ENCODE results near the gene HMG20B. TPM values are rescaled to one million over a fixed set of nuclear protein-coding genes. Genes with fewer than 3 reads are reported as not detected.

The HMG20B gene
- total RNA-seq, 5 donors from 2014 or later (not counting 1 experiment from before 2014, with no cell fraction given): 38.0 to 81.6 (median 74.7) TPM

DNA sequence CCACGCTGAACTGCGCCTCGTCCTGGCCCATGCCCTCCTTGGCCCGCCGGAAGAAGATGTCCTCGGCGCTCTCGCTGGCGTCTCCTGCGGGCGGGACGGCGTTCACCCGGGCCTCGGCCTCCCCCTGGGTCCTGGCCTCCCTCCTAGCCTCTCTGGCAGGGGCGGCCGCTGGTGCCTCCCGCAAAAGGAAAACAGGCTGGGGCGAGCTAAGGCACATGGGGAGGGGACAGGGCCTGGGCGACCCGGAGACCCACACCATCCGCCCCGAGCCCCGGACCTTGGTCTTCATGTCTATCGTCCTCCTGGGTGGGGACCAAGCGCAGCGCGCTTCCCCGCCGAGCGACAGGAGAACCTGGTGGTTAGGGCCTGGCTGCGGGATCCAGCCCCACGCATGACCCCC, 39.6 kb downstream of the HMG20B start:
- Mint-ChIP-seq H3K9me3 (no peaks in the 10 kb centered on the region), H3K27me3 (no peaks in the 10 kb centered on the region), H3K36me3 (peaks cover 5% of the 10 kb centered on the region), H3K4me1 (peaks cover 12 to 13% (median 13%) of the 10 kb centered on the region in 3 donors), H3K4me3 (no peak overlapping the region), H3K27ac (no peak overlapping the region)
- H3K9me3 ChIP-seq: no peaks in the 10 kb centered on the region
- peaks cover 0 to 8% of the 10 kb centered on the region in 2 experiments for H3K27me3 ChIP-seq (replicated peaks in 1 of 2; ENCODE audit: control insufficient read depth in 2 of 2, extremely low read depth in 1 of 2, insufficient read depth in 2 of 2, low read length in 1 of 2)
- 97% methylated on average over 29 of the region's 33 CpGs for WGBS (ENCODE audit: insufficient coverage)
- no peak for ATAC-seq (replicated peaks in 1 of 4)
- no peak for DNase-seq
- POLR2A ChIA-PET: no interaction called here
- peaks cover 0 to 19% of the 10 kb centered on the region in 2 experiments for H3K4me1 ChIP-seq (ENCODE audit: control insufficient read depth in 1 of 2, extremely low read depth in 1 of 2, insufficient read depth in 2 of 2, low read length in 2 of 2)
- no peak overlapping the region for H3K4me3 ChIP-seq (ENCODE audit: control insufficient read depth in 1 of 2, extremely low read depth in 1 of 2, low read length in 1 of 2)
- CTCF ChIA-PET: no interaction called here
- peaks cover 12 to 21% of the 10 kb centered on the region in 2 donors for H3K36me3 ChIP-seq (ENCODE audit: control insufficient read depth in 2 of 2, extremely low read depth in 1 of 2, insufficient read depth in 1 of 2, low read length in 1 of 2)
- no peak overlapping the region for H3K27ac ChIP-seq (ENCODE audit: low read length)

DNA sequence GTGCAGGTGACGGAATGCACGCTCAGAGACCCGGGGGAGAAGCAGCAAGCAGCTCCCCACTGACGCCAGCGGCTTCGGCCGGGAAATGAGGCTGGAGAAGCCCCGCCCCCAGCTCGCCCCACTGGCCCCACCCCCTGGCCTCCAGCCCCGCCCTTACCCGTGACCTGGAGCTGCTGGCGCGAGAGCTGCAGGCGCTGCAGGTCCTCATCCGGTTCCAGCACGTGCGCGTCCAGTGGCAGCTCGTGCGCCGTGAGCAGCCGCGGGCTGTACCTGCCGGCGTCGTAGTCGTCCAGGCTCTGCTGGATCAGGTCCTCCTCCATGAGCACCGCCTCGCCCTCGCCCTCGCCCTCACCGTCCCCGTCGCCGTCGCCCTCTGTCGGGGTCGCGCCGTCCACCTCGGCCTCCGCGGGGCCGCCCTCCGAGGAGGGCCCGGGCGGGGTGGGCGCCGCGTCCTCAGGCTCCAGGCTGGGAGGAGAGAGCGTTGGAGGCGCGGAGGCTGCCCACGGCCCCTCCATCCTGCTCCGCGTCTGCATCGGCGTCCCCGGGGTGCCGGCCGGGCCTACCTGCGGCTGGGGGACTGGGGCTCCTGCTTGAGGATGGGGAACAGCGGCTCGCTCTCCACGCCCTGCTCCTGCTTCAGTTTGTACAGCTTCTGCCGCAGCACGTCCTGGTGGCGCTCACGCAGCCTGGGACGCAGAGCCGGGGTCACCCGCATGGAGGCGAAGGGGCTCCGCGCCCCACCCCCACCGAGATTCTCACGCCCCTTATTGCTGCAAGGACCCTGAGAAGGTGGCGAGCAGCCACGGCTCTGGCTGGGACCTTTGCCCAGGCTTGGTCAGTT, 40.4 kb downstream of the HMG20B start:
- no peaks in the 10 kb centered on the region for H3K27me3 Mint-ChIP-seq
- no peak overlapping the region for H3K27ac Mint-ChIP-seq
- H3K4me1 Mint-ChIP-seq: peaks cover 11 to 14% (median 13%) of the 10 kb centered on the region in 3 donors
- DNase-seq (no peak), ATAC-seq (replicated peaks in 1 of 4) (no peak)
- H3K36me3 ChIP-seq (ENCODE audit: control insufficient read depth in 2 of 2, extremely low read depth in 1 of 2, insufficient read depth in 1 of 2, low read length in 1 of 2): peaks cover 12 to 23% of the 10 kb centered on the region in 2 donors
- H3K9me3 ChIP-seq: no peaks in the 10 kb centered on the region
- CTCF ChIA-PET: no interaction called here
- 94% methylated on average over 66 of the region's 79 CpGs for WGBS (ENCODE audit: insufficient coverage)
- H3K27ac ChIP-seq (ENCODE audit: low read length): no peak overlapping the region
- peaks cover 6 to 18% of the 10 kb centered on the region in 2 experiments for H3K4me1 ChIP-seq (ENCODE audit: control insufficient read depth in 1 of 2, extremely low read depth in 1 of 2, insufficient read depth in 2 of 2, low read length in 2 of 2)
- no peaks in the 10 kb centered on the region for H3K27me3 ChIP-seq (replicated peaks in 1 of 2; ENCODE audit: control insufficient read depth in 2 of 2, extremely low read depth in 1 of 2, insufficient read depth in 2 of 2, low read length in 1 of 2)
- no peak overlapping the region for H3K4me3 Mint-ChIP-seq
- no peak overlapping the region for H3K4me3 ChIP-seq (ENCODE audit: control insufficient read depth in 1 of 2, extremely low read depth in 1 of 2, low read length in 1 of 2)
- POLR2A ChIA-PET: no interaction called here
- no peaks in the 10 kb centered on the region for H3K9me3 Mint-ChIP-seq
- peaks cover 5% of the 10 kb centered on the region for H3K36me3 Mint-ChIP-seq

DNA sequence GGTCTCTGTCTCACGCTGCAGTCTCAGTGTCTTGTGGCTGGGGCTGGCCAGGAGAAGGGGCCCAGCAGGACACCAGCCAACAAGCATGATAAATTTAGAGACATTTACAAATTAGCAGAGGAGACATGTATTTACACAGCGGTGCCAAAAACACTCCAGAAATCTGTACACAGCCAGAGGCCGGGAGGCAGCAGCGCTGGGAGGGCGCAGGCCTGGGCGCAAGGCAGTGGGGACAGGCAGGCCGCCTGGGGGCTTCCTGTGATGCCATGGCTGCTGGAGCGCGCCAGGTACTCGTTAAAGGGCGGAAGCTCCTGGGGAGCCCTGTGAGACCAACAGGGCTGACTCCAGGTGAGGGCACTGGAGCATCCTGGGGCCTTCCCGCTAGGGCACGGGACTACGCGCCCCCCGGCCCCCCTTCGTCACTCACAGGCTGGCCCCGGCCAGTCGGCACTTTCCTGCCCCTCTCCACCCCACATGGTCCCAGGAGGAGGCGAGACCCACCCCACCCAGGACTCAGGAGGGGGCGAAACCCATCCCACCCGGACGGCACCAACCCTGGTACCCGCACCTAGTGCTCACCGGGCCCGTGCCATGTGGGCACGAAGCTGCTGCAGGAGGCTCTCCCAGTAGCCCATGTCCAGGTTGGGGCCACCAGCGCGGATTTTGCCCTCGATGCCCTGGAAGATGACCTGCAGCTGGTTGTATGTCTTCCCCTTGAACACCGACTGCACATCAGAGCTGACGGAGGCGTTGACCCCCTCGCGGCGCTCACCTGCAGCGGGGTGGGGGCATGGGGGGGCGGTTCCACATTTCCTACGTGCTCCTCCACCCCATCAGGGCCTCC, 41.3 kb downstream of the HMG20B start:
- Histone ChIP-seq H3K27ac (ENCODE audit: low read length) (no peak overlapping the region), H3K4me1 (ENCODE audit: control insufficient read depth in 1 of 2, extremely low read depth in 1 of 2, insufficient read depth in 2 of 2, low read length in 2 of 2) (peaks cover 6 to 13% of the 10 kb centered on the region in 2 experiments), H3K9me3 (no peaks in the 10 kb centered on the region), H3K36me3 (ENCODE audit: control insufficient read depth in 2 of 2, extremely low read depth in 1 of 2, insufficient read depth in 1 of 2, low read length in 1 of 2) (peaks cover 12 to 25% of the 10 kb centered on the region in 2 donors), H3K4me3 (ENCODE audit: control insufficient read depth in 1 of 2, extremely low read depth in 1 of 2, low read length in 1 of 2) (no peak overlapping the region), H3K27me3 (replicated peaks in 1 of 2; ENCODE audit: control insufficient read depth in 2 of 2, extremely low read depth in 1 of 2, insufficient read depth in 2 of 2, low read length in 1 of 2) (no peaks in the 10 kb centered on the region)
- Mint-ChIP-seq H3K27ac (no peak overlapping the region), H3K27me3 (no peaks in the 10 kb centered on the region), H3K9me3 (no peaks in the 10 kb centered on the region), H3K4me1 (peaks cover 9 to 13% (median 11%) of the 10 kb centered on the region in 3 donors), H3K36me3 (peaks cover 5% of the 10 kb centered on the region), H3K4me3 (no peak overlapping the region)
- DNase-seq: no peak
- POLR2A ChIA-PET: no interaction called here
- ATAC-seq (replicated peaks in 1 of 4): no peak
- CTCF ChIA-PET: no interaction called here
- 97% methylated on average over 31 of the region's 39 CpGs for WGBS (ENCODE audit: insufficient coverage)

- Histone ChIP-seq H3K4me3 (ENCODE audit: control insufficient read depth in 1 of 2, extremely low read depth in 1 of 2, low read length in 1 of 2) (no peak overlapping the region), H3K9me3 (no peaks in the 10 kb centered on the region), H3K27ac (ENCODE audit: low read length) (no peak overlapping the region), H3K4me1 (ENCODE audit: control insufficient read depth in 1 of 2, extremely low read depth in 1 of 2, insufficient read depth in 2 of 2, low read length in 2 of 2) (peaks cover 6 to 11% of the 10 kb centered on the region in 2 experiments), H3K36me3 (ENCODE audit: control insufficient read depth in 2 of 2, extremely low read depth in 1 of 2, insufficient read depth in 1 of 2, low read length in 1 of 2) (peaks cover 15 to 30% of the 10 kb centered on the region in 2 donors), H3K27me3 (replicated peaks in 1 of 2; ENCODE audit: control insufficient read depth in 2 of 2, extremely low read depth in 1 of 2, insufficient read depth in 2 of 2, low read length in 1 of 2) (no peaks in the 10 kb centered on the region)
- H3K27ac Mint-ChIP-seq: no peak overlapping the region
- WGBS (ENCODE audit: insufficient coverage): 90% methylated on average over 11 of the region's 18 CpGs
- H3K36me3 Mint-ChIP-seq: peaks cover 5% of the 10 kb centered on the region
- no peaks in the 10 kb centered on the region for H3K27me3 Mint-ChIP-seq
- DNase-seq (no peak), ATAC-seq (replicated peaks in 1 of 4) (no peak)
- H3K9me3 Mint-ChIP-seq: no peaks in the 10 kb centered on the region
- peaks cover 9 to 11% (median 11%) of the 10 kb centered on the region in 3 donors for H3K4me1 Mint-ChIP-seq
- ChIA-PET CTCF (no interaction called here), POLR2A (interaction anchor here in 1 of 2 donors (0.6 kb wide), 1 partner anchor 27 kb away, joined by 10 read pairs; no protein-coding TSS in a partner anchor)
- no peak overlapping the region for H3K4me3 Mint-ChIP-seq
Observed at GRCh38 chr19:3614858-3615505, 42.2 kb downstream of the HMG20B start.

DNA sequence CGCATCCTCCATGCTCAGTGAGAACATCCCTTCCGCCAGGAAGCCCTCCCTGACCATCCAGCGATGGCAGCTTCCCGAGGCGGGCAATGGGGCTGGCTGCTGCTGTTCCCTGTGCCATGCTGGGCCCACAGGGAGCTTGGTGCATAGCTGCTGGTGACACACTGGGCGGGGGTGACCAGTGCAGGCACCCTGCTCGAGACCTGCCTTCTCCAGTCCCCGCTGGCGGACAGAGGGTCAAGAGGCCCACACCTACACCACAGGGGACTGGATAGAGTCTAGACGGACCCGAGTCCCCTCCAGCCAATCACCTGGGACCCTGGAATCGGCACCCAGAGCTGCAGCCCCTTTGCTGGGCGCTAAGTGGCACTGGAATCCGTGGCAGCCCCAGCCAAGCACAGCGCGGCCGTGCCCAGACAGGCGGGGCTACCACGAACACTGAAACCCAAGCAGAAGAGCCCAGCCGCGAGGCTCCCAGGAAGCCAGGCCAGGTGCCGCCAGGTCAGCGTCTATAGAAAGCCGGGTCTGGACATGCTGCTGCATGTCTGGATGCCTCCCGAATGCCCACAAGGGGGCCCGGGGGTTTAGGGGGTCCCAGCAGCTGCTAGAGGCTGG, 42.9 kb downstream of the HMG20B start:
- no peak for DNase-seq
- Histone ChIP-seq H3K9me3 (no peaks in the 10 kb centered on the region), H3K36me3 (ENCODE audit: control insufficient read depth in 2 of 2, extremely low read depth in 1 of 2, insufficient read depth in 1 of 2, low read length in 1 of 2) (peaks cover 15 to 35% of the 10 kb centered on the region in 2 donors), H3K4me1 (ENCODE audit: control insufficient read depth in 1 of 2, extremely low read depth in 1 of 2, insufficient read depth in 2 of 2, low read length in 2 of 2) (peaks cover 6 to 11% of the 10 kb centered on the region in 2 experiments), H3K4me3 (ENCODE audit: control insufficient read depth in 1 of 2, extremely low read depth in 1 of 2, low read length in 1 of 2) (no peak overlapping the region), H3K27ac (ENCODE audit: low read length) (no peak overlapping the region), H3K27me3 (replicated peaks in 1 of 2; ENCODE audit: control insufficient read depth in 2 of 2, extremely low read depth in 1 of 2, insufficient read depth in 2 of 2, low read length in 1 of 2) (no peaks in the 10 kb centered on the region)
- no peak overlapping the region for H3K27ac Mint-ChIP-seq
- peaks cover 9 to 11% (median 11%) of the 10 kb centered on the region in 3 donors for H3K4me1 Mint-ChIP-seq
- ATAC-seq (replicated peaks in 1 of 4): no peak
- no peaks in the 10 kb centered on the region for H3K27me3 Mint-ChIP-seq
- ChIA-PET CTCF (no interaction called here), POLR2A (interaction anchor here in 1 of 2 donors (0.6 kb wide), 1 partner anchor 28 kb away, joined by 10 read pairs; no protein-coding TSS in a partner anchor)
- H3K36me3 Mint-ChIP-seq: peaks cover 5% of the 10 kb centered on the region
- H3K9me3 Mint-ChIP-seq: no peaks in the 10 kb centered on the region
- no peak overlapping the region for H3K4me3 Mint-ChIP-seq
- WGBS (ENCODE audit: insufficient coverage): 95% methylated on average over 25 of the region's 26 CpGs
